Psoas muscle (tissue), 8 donors: ENCODE results near the gene JAKMIP1. TPM values are rescaled to one million over a fixed set of nuclear protein-coding genes. Genes with fewer than 3 reads are reported as not detected.

Experiments
- ATAC-seq, 4 donors: fragments of 200-7000 bp; cut with Tn5 transposase; one replicate each; pipeline ENCODE4 v1.9.1; 2020; ENCODE audit warnings: moderate library complexity in 3 of 4, mild to moderate bottlenecking in 2 of 4
- DNase-seq, 2 donors: peaks; one replicate each; pipeline ENCODE4 v3.0.0-alpha.2; 2020
- H3K27ac ChIP-seq: fragments of 200-600 bp; one replicate; pipeline ENCODE4 v1.8.0; 2022
- H3K27me3 ChIP-seq, 3 donors: fragments of 200-600 bp in 1 of 3; one replicate each; pipeline versions ENCODE4 v1.6.1 to v1.8.0; 2013 to 2022; ENCODE audit warnings: low read length in 2 of 3, mild to moderate bottlenecking in 2 of 3, moderate library complexity in 1 of 3; ENCODE audit not compliant: insufficient read depth in 3 of 3
- H3K36me3 ChIP-seq, 2 donors: fragments of 200-600 bp in 1 of 2; one replicate each; pipeline versions ENCODE4 v1.6.1 to v1.8.0; 2013 to 2022; ENCODE audit warnings: low read depth in 1 of 2, mild to moderate bottlenecking in 1 of 2, moderate library complexity in 1 of 2; ENCODE audit not compliant: insufficient read depth in 1 of 2
- H3K4me1 ChIP-seq: fragments of 200-600 bp; one replicate; pipeline ENCODE4 v1.8.0; 2022
- H3K4me3 ChIP-seq: fragments of 200-600 bp; one replicate; pipeline ENCODE4 v1.8.0; 2022; ENCODE audit warnings: mild to moderate bottlenecking
- H3K9me3 ChIP-seq: fragments of 200-600 bp; one replicate; pipeline ENCODE4 v1.8.0; 2022
- WGBS, 3 donors: extraction: QIAGEN DNeasy Blood & Tissue Kit; methylation state at CpG; one replicate each; pipeline versions ENCODE4 v1.1.6 to v1.1.7; 2013; 5-methylcytosine and 5-hydroxymethylcytosine counted together
- intact Hi-C, 2 donors: fragments of 100-400 bp; cut with DNase I; formaldehyde crosslinking; loops; one replicate each; pipeline versions ENCODE4 v1.11.0 to v1.14.2; 2022
- polyA plus RNA-seq, 3 donors: library from polyadenylated mRNA; stranded (reverse); fragments of 200-250 nt; gene quantifications; one replicate each; pipeline ENCODE4 v1.2.3, GENCODE V29; 2013
- total RNA-seq, 4 donors: library from RNA; stranded (reverse); fragmentation: NEBNext Ultra II Directional in 2 of 4; extraction: Animal tissue kit (Norgen Biotek cat#: 25700) in 2 of 4; gene quantifications; one replicate each; pipeline versions ENCODE4 v1.2.1 to v1.2.4, GENCODE V29; 2021 to 2023
- TF ChIP-seq, protein P1 (sequence below): fragments of 200-600 bp; IDR thresholded peaks from one replicate; pipeline ENCODE4 v1.8.0; 2022; ENCODE audit warnings: antibody characterized with exemption
- donor health status: healthy with polysubstance abuse.
- donor health status: DM: no; HTN: no; CAD: no; lungs with moderate emphysema.
- donor health status: Bipolar disorder and iron deficiency.
- donor health status: healthy.
- donor health status: DM: yes; HTN: yes; CAD: no.
- donor health status: DM: no; HTN: no; CAD: no.
- donor health status: DM: no; HTN: no; CAD: no.
- donor health status: DM: yes; HTN: yes; CAD: no.

The JAKMIP1 gene
- total and polyA plus RNA-seq, 7 donors, result 0.04 TPM; not detected in 6

DNA sequence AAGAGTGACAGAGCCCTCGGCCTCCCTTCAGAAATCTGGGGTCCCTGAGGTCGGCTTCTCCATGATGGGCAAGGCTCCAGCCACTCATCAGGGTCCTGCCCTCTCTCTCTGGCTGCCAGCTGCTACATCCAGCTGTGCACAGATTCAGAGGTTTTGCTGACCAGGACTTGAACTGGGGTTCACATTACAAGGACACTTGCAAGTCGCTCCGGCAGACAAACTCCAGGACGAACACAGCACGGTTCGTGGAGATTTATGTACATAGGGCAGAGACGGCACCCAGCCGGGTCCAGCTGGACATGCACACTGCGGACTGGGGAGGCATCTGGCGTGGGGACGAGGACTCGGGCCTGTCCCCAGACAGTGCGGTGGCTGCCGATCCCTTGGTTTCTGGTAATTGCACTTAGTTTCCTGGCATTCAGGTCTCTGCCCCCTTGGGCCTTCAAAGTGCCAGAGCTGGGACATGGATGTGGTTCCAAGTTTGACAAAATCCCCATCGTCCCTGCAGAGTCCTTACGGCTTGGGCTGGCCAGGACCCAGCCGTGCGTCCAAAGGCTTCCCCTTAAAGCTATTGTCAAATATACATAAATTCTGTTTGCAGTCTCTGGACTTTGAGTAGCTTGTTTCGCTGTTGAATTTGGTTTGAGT lies 175.9 kb downstream of the JAKMIP1 start:
- TF ChIP-seq, protein P1, sequence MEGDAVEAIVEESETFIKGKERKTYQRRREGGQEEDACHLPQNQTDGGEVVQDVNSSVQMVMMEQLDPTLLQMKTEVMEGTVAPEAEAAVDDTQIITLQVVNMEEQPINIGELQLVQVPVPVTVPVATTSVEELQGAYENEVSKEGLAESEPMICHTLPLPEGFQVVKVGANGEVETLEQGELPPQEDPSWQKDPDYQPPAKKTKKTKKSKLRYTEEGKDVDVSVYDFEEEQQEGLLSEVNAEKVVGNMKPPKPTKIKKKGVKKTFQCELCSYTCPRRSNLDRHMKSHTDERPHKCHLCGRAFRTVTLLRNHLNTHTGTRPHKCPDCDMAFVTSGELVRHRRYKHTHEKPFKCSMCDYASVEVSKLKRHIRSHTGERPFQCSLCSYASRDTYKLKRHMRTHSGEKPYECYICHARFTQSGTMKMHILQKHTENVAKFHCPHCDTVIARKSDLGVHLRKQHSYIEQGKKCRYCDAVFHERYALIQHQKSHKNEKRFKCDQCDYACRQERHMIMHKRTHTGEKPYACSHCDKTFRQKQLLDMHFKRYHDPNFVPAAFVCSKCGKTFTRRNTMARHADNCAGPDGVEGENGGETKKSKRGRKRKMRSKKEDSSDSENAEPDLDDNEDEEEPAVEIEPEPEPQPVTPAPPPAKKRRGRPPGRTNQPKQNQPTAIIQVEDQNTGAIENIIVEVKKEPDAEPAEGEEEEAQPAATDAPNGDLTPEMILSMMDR, result no peak
- H3K27ac ChIP-seq, result no peak overlapping the region
- peaks cover 0 to 4% (median 0%) of the 10 kb centered on the region in 3 donors for H3K27me3 ChIP-seq
- 27 to 44% (median 34%) methylated on average over 20 of the region's 20 CpGs for WGBS, 3 donors
- H3K36me3 ChIP-seq, result no peaks in the 10 kb centered on the region
- ATAC-seq (no peak), DNase-seq (no peak)
- intact Hi-C loops, result no loop called here
- no peak overlapping the region for H3K4me3 ChIP-seq
- H3K9me3 ChIP-seq, result no peaks in the 10 kb centered on the region
- no peaks in the 10 kb centered on the region for H3K4me1 ChIP-seq

DNA sequence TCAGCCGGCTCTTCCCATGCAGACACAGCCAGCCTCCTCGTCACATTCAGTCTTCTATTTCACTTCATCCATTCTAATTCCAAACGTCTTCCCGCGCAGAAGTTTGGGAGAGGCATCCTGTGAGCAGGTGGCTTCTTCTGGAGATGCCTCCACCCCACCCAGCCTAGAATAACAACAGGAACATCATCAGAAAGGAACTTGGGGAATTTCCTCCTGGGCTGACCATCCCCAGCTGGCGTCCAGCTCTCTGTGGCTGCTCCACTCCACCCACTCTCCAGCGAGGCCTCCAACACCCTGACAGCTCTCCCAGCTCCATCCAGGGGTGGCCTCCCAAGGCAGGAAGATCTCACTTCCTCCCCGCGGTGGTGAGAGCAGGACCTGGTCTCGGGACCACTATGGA lies 176.6 kb downstream of the JAKMIP1 start:
- WGBS, 3 donors, result 46 to 64% (median 54%) methylated on average over 10 of the region's 10 CpGs
- H3K4me3 ChIP-seq, result no peak overlapping the region
- TF ChIP-seq, protein P1, result no peak
- H3K36me3 ChIP-seq, result no peaks in the 10 kb centered on the region
- H3K27ac ChIP-seq, result no peak overlapping the region
- DNase-seq (no peak), ATAC-seq (no peak)
- H3K9me3 ChIP-seq, result no peaks in the 10 kb centered on the region
- peaks cover 0 to 4% (median 4%) of the 10 kb centered on the region in 3 donors for H3K27me3 ChIP-seq
- intact Hi-C loops, result no loop called here
- H3K4me1 ChIP-seq, result no peaks in the 10 kb centered on the region

DNA sequence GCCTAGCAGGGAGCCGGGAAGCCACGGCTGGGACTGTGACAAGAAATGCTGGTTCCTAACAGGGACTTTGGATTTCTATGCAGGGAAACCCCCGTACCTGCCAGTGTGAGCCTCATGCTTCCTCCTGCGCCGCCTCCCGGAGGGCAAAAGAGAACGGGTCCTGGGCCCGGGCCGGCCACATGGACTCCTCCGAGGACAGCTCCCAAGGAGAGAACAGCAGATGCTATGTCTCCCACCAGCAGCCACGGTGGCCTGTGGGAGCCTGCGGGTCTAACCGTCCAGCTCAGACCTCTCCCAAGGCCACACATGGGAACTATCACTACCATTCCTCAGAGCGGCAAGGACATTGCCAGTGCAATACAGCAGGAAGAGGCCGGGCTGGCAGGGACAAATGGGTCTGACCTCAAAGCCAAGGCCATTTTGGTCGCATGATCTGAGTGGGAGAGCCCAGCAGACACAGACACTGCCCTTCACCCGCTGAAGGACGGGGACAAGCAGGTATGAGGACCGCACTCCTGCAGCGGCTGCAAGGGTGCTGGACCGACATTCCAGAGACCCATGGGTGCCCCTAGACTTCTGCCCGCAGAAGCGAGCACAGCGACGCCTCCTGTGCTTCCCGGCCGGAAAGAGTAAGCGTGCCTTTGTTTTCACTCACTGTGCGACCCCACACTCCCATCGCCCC lies 177.6 kb downstream of the JAKMIP1 start:
- Histone ChIP-seq H3K4me3 (no peak overlapping the region), H3K36me3 (no peaks in the 10 kb centered on the region), H3K9me3 (no peaks in the 10 kb centered on the region), H3K4me1 (no peaks in the 10 kb centered on the region), H3K27ac (no peak overlapping the region), H3K27me3 (peaks cover 0 to 4% (median 4%) of the 10 kb centered on the region in 3 donors)
- TF ChIP-seq, protein P1, result no peak
- ATAC-seq (no peak), DNase-seq (no peak)
- intact Hi-C loops, result no loop called here
- 82 to 90% (median 84%) methylated on average over 30 of the region's 30 CpGs for WGBS, 3 donors

DNA sequence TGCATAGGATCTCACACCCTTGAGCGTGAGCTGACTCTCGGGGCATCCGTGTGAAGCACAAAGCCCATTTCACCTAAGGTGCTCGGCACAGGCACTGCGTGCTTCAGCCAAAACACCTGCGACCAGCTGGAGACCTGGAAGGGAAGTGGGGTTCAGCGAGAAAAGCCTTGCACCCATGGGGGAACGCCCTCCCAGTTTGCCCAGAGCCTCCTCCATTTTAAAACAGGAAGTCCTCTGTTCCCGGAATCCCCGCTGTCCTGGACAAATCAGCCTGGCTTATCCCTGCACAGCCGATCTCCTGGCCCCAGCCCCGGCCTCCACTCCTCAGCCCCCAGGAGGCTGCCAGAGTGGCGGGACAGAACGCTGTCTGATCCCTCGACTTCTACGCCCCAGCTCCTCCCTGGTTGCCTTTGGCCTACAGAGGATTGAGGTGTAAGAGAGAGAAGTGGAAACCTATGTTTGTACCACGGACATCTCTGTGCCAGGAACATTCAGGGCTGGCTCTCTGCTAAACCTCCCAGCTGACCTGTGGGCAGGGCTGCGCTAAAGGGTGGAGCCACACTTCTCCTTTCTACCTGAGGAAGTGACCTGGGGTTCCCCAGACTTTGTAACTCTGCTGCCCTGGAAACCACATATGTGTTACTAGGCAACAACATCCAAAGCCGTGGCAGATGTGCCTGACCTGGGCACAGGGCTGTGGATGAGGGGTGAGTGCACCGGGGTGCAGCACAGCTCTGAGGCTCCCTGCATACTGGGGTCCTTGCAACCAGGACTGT lies 178.3 kb downstream of the JAKMIP1 start:
- TF ChIP-seq, protein P1, result no peak
- no peaks in the 10 kb centered on the region for H3K4me1 ChIP-seq
- peaks cover 0 to 6% (median 4%) of the 10 kb centered on the region in 3 donors for H3K27me3 ChIP-seq
- DNase-seq, result no peak
- 71 to 75% (median 75%) methylated on average over 20 of the region's 20 CpGs for WGBS, 3 donors
- intact Hi-C loops, result no loop called here
- no peak for ATAC-seq
- no peaks in the 10 kb centered on the region for H3K9me3 ChIP-seq
- H3K4me3 ChIP-seq, result no peak overlapping the region
- no peaks in the 10 kb centered on the region for H3K36me3 ChIP-seq
- no peak overlapping the region for H3K27ac ChIP-seq
